ENCODE data around the gene LGALS8.

LGALS8 gene

DNA sequence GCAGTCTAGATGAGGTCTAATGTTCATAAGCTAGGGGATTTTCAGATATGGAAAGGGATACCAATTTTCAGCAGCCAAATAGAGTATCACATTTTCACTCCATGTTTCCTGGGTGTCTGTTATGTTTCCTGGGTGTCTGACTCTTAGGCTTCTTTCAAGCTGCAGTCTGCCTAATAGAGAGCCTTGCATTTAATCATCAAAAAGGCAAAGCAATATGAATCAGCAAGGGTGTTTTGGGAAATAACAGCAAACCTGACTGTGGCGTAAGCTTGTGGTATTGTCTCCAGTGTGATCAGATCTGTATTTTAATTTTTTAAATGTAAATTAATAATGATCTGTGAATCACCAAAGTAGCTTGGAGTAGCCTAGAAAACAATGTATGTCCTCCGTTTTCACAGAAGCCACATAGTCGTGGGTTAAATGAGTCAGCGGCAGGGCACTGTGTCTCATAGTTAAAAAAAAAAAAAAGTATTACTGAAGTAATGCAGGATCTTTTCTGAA lies 10.4 kb downstream of the LGALS8 start:
- TF ChIP-seq YY1 (IDR thresholded peaks at IDR 0.05; ENCODE audit: low read depth) (no peak), EP300 (IDR thresholded peaks at IDR 0.05; ENCODE audit: borderline replicate concordance) (no peak), TAF1 (IDR thresholded peaks at IDR 0.05; ENCODE audit: low read depth) (no peak), NFIC (IDR thresholded peaks at IDR 0.05) (no peak), RAD21 (IDR thresholded peaks at IDR 0.05; ENCODE audit: low read depth) (no peak), FOXM1 (IDR thresholded peaks at IDR 0.05; ENCODE audit: borderline replicate concordance, low read depth) (no peak), ZBTB7A (IDR thresholded peaks at IDR 0.05; ENCODE audit: low read depth) (no peak), CREB1 (IDR thresholded peaks at IDR 0.05; ENCODE audit: low read depth) (no peak), TCF12 (IDR thresholded peaks at IDR 0.05; ENCODE audit: low read depth) (no peak), EGR1 (IDR thresholded peaks at IDR 0.05) (no peak), TEAD4 (IDR thresholded peaks at IDR 0.05) (no peak), CEBPB (IDR thresholded peaks at IDR 0.05) (no peak)
- TF ChIP-seq, protein P1, sequence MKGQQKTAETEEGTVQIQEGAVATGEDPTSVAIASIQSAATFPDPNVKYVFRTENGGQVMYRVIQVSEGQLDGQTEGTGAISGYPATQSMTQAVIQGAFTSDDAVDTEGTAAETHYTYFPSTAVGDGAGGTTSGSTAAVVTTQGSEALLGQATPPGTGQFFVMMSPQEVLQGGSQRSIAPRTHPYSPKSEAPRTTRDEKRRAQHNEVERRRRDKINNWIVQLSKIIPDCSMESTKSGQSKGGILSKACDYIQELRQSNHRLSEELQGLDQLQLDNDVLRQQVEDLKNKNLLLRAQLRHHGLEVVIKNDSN (IDR thresholded peaks at IDR 0.05): no peak
- TF ChIP-seq, protein P2, sequence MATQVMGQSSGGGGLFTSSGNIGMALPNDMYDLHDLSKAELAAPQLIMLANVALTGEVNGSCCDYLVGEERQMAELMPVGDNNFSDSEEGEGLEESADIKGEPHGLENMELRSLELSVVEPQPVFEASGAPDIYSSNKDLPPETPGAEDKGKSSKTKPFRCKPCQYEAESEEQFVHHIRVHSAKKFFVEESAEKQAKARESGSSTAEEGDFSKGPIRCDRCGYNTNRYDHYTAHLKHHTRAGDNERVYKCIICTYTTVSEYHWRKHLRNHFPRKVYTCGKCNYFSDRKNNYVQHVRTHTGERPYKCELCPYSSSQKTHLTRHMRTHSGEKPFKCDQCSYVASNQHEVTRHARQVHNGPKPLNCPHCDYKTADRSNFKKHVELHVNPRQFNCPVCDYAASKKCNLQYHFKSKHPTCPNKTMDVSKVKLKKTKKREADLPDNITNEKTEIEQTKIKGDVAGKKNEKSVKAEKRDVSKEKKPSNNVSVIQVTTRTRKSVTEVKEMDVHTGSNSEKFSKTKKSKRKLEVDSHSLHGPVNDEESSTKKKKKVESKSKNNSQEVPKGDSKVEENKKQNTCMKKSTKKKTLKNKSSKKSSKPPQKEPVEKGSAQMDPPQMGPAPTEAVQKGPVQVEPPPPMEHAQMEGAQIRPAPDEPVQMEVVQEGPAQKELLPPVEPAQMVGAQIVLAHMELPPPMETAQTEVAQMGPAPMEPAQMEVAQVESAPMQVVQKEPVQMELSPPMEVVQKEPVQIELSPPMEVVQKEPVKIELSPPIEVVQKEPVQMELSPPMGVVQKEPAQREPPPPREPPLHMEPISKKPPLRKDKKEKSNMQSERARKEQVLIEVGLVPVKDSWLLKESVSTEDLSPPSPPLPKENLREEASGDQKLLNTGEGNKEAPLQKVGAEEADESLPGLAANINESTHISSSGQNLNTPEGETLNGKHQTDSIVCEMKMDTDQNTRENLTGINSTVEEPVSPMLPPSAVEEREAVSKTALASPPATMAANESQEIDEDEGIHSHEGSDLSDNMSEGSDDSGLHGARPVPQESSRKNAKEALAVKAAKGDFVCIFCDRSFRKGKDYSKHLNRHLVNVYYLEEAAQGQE (IDR thresholded peaks at IDR 0.05; ENCODE audit: low read depth): no peak
- TF ChIP-seq, protein P3, sequence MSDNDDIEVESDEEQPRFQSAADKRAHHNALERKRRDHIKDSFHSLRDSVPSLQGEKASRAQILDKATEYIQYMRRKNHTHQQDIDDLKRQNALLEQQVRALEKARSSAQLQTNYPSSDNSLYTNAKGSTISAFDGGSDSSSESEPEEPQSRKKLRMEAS (IDR thresholded peaks at IDR 0.05): no peak

DNA sequence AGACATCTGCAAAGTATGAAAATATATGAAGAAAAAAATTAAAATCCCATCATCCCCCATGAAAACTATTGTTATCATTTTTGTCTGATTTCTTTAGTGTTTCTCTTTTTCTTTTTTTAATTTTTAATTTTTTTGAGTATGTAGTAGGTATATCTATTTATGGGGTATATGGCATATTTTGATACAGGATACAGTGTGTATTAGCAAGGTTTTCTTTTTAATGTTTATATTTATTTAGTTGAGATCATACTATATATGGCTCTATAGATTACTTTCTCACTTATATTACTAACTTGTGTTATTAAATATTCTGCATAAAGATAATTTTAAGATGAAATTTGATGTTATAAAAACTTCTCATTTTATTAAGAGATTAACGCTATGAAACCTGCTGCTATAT lies 11.4 kb downstream of the LGALS8 start:
- no peak for TF ChIP-seq TCF12 (IDR thresholded peaks at IDR 0.05; ENCODE audit: low read depth)
- TF ChIP-seq, protein P3 (IDR thresholded peaks at IDR 0.05): no peak
- TF ChIP-seq CEBPB (IDR thresholded peaks at IDR 0.05): no peak
- TF ChIP-seq, protein P2 (IDR thresholded peaks at IDR 0.05; ENCODE audit: low read depth): no peak
- TF ChIP-seq NFIC (IDR thresholded peaks at IDR 0.05): no peak
- TF ChIP-seq ZBTB7A (IDR thresholded peaks at IDR 0.05; ENCODE audit: low read depth): no peak
- no peak for TF ChIP-seq CREB1 (IDR thresholded peaks at IDR 0.05; ENCODE audit: low read depth)
- TF ChIP-seq RAD21 (IDR thresholded peaks at IDR 0.05; ENCODE audit: low read depth): no peak
- TF ChIP-seq TEAD4 (IDR thresholded peaks at IDR 0.05): no peak
- TF ChIP-seq, protein P1 (IDR thresholded peaks at IDR 0.05): no peak
- no peak for TF ChIP-seq EP300 (IDR thresholded peaks at IDR 0.05; ENCODE audit: borderline replicate concordance)
- TF ChIP-seq FOXM1 (IDR thresholded peaks at IDR 0.05; ENCODE audit: borderline replicate concordance, low read depth): no peak
- TF ChIP-seq EGR1 (IDR thresholded peaks at IDR 0.05): no peak
- TF ChIP-seq YY1 (IDR thresholded peaks at IDR 0.05; ENCODE audit: low read depth): no peak
- no peak for TF ChIP-seq TAF1 (IDR thresholded peaks at IDR 0.05; ENCODE audit: low read depth)

DNA sequence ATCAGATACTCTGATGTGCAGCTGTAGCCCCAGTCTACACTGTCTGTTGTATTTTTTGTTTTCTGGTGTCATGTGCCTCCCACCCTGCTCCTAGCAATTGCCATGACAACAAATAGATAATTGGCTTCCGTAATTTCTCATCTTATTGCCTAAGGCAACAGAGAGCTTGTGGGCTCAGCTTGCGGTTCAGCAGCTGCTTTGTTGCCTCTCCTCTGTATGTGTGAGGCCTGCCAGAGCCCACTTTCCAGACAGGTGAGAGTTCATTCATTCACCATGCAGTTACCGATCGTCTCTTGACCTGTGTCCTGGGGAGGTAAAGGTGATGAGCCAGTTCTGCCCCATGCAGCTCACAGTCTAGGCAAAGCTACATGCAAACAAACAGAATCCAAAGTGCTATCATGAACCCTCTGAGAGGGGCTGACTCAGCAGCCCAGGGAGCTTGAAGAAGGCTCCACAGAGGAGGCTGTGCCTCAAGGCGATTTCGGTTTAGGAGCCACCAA lies 11.9 kb downstream of the LGALS8 start:
- TF ChIP-seq, protein P3 (IDR thresholded peaks at IDR 0.05): no peak
- no peak for TF ChIP-seq CREB1 (IDR thresholded peaks at IDR 0.05; ENCODE audit: low read depth)
- TF ChIP-seq RAD21 (IDR thresholded peaks at IDR 0.05; ENCODE audit: low read depth): no peak
- TF ChIP-seq YY1 (IDR thresholded peaks at IDR 0.05; ENCODE audit: low read depth): no peak
- TF ChIP-seq NFIC (IDR thresholded peaks at IDR 0.05): no peak
- TF ChIP-seq, protein P1 (IDR thresholded peaks at IDR 0.05): no peak
- no peak for TF ChIP-seq ZBTB7A (IDR thresholded peaks at IDR 0.05; ENCODE audit: low read depth)
- no peak for TF ChIP-seq FOXM1 (IDR thresholded peaks at IDR 0.05; ENCODE audit: borderline replicate concordance, low read depth)
- no peak for TF ChIP-seq TAF1 (IDR thresholded peaks at IDR 0.05; ENCODE audit: low read depth)
- TF ChIP-seq CEBPB (IDR thresholded peaks at IDR 0.05): no peak
- no peak for TF ChIP-seq EGR1 (IDR thresholded peaks at IDR 0.05)

DNA sequence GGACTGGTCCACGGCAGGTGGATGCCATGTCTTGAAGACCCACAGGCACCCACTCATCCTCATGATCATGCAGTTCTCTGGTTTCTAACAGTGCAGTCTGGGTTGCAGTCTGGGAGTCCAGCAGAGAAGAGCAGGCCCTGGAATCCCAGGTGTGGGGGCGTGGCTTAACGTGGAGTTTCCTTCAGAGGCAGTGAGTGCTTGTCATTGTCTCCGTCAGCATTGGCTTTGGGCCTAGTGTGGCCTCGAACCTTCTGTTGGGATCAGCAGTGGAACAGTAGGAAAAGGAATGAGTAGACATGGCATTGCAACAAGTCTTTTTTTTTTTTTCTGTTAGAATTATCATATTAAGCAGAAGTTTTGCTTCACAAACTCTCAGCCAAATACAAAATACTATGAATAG lies 12.8 kb downstream of the LGALS8 start:
- TF ChIP-seq, protein P3 (IDR thresholded peaks at IDR 0.05): no peak
- TF ChIP-seq, protein P1 (IDR thresholded peaks at IDR 0.05): no peak

Data from Ishikawa (cell line).